Stomach (tissue), 4 donors: ENCODE data around the gene FARS2.

Experiments used
- EP300 ChIP-seq: sonication (generic); formaldehyde crosslinking; IDR thresholded peaks from one replicate; pipeline ENCODE4 v1.6.1; 2017; ENCODE audit warnings: antibody characterized with exemption
- POLR2A ChIP-seq, 4 donors: fragments of 450-650 bp; IDR thresholded peaks; one replicate each; pipeline ENCODE4 v1.6.1; 2016; ENCODE audit warnings: antibody characterized with exemption in 4 of 4, control low read depth in 2 of 4, mild to moderate bottlenecking in 1 of 4, moderate library complexity in 1 of 4
- TF ChIP-seq, protein P1 (sequence below), 7 experiments: fragments of 450-650 bp in 4 of 7; fragments of 200-600 bp in 3 of 7; sonication (generic) in 3 of 7; IDR thresholded peaks; one replicate each; pipeline ENCODE4 v1.5.1; 2016 to 2019; ENCODE audit warnings: antibody characterized with exemption in 7 of 7, control low read depth in 2 of 7, mild to moderate bottlenecking in 1 of 7

DNA sequence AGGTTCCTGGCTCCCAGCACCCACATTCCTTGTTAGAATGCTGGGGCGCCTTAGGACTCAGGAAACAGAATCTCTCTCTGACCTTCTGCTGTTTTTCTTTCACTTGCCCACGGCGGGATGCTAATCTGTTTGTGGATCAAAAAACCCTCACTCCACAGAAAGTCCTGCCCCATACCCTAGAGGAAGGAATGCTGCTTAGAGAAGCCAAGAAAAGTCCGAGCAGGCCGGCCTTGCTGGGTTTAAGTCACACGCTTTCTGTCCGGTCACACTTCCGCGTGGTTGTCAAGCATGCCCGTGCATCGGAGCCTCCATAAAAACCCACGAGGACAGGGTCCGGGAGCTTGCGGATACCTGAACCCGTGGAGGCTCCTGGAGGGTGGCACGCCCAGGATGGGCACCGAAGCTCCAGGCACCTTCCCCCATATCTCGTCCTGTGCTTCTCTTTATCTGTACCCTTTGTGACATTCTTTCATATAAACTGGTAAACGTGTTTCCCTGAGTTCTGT is 522.3 kb downstream of the FARS2 start:
- TF ChIP-seq, protein P1, sequence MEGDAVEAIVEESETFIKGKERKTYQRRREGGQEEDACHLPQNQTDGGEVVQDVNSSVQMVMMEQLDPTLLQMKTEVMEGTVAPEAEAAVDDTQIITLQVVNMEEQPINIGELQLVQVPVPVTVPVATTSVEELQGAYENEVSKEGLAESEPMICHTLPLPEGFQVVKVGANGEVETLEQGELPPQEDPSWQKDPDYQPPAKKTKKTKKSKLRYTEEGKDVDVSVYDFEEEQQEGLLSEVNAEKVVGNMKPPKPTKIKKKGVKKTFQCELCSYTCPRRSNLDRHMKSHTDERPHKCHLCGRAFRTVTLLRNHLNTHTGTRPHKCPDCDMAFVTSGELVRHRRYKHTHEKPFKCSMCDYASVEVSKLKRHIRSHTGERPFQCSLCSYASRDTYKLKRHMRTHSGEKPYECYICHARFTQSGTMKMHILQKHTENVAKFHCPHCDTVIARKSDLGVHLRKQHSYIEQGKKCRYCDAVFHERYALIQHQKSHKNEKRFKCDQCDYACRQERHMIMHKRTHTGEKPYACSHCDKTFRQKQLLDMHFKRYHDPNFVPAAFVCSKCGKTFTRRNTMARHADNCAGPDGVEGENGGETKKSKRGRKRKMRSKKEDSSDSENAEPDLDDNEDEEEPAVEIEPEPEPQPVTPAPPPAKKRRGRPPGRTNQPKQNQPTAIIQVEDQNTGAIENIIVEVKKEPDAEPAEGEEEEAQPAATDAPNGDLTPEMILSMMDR (IDR thresholded peaks at IDR 0.05), result no peak
- TF ChIP-seq EP300 (no peak), POLR2A (IDR thresholded peaks at IDR 0.05) (no peak)
